ENCODE data around the gene CYP4F22. TPM values are rescaled to one million over a fixed set of nuclear protein-coding genes. Genes with fewer than 3 reads are reported as not detected.
A peak's percentile ranks its signal among the peaks of the same experiment; 100 is the strongest.

Gene CYP4F22
- polyA plus RNA-seq, 3 donors = 0.08 to 1.1 (median 0.33) TPM

DNA sequence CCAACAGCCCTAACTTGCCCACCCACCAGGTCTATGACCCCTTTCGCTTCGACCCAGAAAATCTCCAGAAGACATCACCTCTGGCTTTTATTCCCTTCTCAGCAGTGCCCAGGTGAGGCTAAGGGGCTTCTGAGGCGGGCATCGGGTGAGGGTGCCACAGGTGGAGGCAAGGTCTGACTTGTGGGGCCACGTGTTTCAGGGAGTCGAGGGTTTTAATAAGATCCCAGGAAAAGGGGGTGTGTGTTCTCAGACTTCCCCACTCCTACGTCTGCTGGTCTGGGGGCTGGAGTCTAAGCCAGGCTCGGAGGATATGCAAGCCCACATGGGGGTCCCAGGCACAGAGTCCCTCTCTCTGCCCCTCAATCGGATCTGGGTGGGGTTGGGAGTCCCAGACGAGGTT is 75.8 kb downstream of the CYP4F22 start:
- no peak for DNase-seq
- peaks cover 33% of the 10 kb centered on the region for H3K4me1 Mint-ChIP-seq
- Histone ChIP-seq H3K9me3 (replicated peaks in 1 of 2; ENCODE audit: control insufficient read depth in 1 of 2, insufficient read depth in 1 of 2, low read length in 2 of 2) (no peaks in the 10 kb centered on the region), H2AFZ (ENCODE audit: insufficient read depth, low read depth, low read length, poor library complexity, severe bottlenecking) (peak overlapping the region; percentile 54), H3K36me3 (replicated peaks in 1 of 2; ENCODE audit: control insufficient read depth in 1 of 2, insufficient read depth in 2 of 2, low read length in 2 of 2) (no peaks in the 10 kb centered on the region), H3K4me1 (ENCODE audit: control insufficient read depth in 1 of 2, insufficient read depth in 2 of 2, low read length in 2 of 2) (peaks cover 32 to 35% of the 10 kb centered on the region in 2 donors), H4K20me1 (ENCODE audit: insufficient read depth, low read length) (no peaks in the 10 kb centered on the region), H3K9ac (ENCODE audit: insufficient read depth, low read length, poor library complexity, severe bottlenecking) (no peak overlapping the region), H3K4me3 (replicated peaks in 1 of 3; ENCODE audit: low read depth in 2 of 3, low read length in 3 of 3) (no peak overlapping the region), H3K27ac (ENCODE audit: low read depth in 1 of 2, low read length in 2 of 2) (no peak overlapping the region), H3K79me2 (ENCODE audit: insufficient read depth, low read length) (no peaks in the 10 kb centered on the region), H3K27me3 (ENCODE audit: control insufficient read depth in 2 of 2, insufficient read depth in 2 of 2, low read length in 2 of 2) (peaks cover 0 to 7% of the 10 kb centered on the region in 2 donors), H3K4me2 (replicated peaks; ENCODE audit: extremely low read depth, low read length, poor library complexity, severe bottlenecking) (peak overlapping the region; percentile 52)
- 50% methylated on average over 4 of the region's 10 CpGs for WGBS (ENCODE audit: insufficient coverage)
- no peak overlapping the region for H3K27ac Mint-ChIP-seq
- intact Hi-C loops (cut with micrococcal nuclease) = no loop called here
- peaks cover 6 to 24% (median 24%) of the 10 kb centered on the region in 3 donors for H3K27me3 Mint-ChIP-seq (ENCODE audit: low read depth in 3 of 3)
- no peaks in the 10 kb centered on the region for H3K36me3 Mint-ChIP-seq
- TF ChIP-seq, protein P1, sequence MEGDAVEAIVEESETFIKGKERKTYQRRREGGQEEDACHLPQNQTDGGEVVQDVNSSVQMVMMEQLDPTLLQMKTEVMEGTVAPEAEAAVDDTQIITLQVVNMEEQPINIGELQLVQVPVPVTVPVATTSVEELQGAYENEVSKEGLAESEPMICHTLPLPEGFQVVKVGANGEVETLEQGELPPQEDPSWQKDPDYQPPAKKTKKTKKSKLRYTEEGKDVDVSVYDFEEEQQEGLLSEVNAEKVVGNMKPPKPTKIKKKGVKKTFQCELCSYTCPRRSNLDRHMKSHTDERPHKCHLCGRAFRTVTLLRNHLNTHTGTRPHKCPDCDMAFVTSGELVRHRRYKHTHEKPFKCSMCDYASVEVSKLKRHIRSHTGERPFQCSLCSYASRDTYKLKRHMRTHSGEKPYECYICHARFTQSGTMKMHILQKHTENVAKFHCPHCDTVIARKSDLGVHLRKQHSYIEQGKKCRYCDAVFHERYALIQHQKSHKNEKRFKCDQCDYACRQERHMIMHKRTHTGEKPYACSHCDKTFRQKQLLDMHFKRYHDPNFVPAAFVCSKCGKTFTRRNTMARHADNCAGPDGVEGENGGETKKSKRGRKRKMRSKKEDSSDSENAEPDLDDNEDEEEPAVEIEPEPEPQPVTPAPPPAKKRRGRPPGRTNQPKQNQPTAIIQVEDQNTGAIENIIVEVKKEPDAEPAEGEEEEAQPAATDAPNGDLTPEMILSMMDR (IDR thresholded peaks at IDR 0.05) = no peak
- H3K9me3 Mint-ChIP-seq = no peaks in the 10 kb centered on the region
- H3K4me3 Mint-ChIP-seq = peak overlapping the region in 1 of 2 donors; percentile 71

DNA sequence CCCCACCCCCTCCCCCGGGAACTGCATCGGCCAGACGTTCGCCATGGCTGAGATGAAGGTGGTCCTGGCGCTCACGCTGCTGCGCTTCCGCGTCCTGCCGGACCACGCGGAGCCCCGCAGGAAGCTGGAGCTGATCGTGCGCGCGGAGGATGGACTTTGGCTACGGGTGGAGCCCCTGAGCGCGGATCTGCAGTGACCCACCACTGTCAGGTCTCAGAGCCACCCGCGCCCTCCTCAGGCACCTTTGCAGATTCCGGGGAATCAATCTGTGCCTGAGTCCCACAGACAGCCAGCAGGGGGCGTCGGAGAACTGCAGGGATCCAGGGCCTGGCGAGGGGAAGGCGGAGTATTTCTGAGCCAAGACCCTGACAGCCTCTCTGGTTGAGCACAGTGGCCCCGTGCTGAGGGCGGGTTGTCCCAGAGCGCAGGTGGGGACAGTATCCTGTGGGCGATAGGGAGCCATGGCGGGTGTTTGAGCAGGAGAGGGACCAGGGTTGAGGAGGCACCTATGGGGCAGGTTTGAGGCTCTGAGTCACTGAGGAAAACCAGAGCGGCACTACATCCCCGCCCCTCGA is 76.3 kb downstream of the CYP4F22 start:
- TF ChIP-seq, protein P1 (IDR thresholded peaks at IDR 0.05) = peak; percentile 95
- no peaks in the 10 kb centered on the region for H3K36me3 Mint-ChIP-seq
- H3K4me1 ChIP-seq (ENCODE audit: control insufficient read depth in 1 of 2, insufficient read depth in 2 of 2, low read length in 2 of 2) = peaks cover 38 to 40% of the 10 kb centered on the region in 2 donors
- no peaks in the 10 kb centered on the region for H4K20me1 ChIP-seq (ENCODE audit: insufficient read depth, low read length)
- no peaks in the 10 kb centered on the region for H3K9me3 ChIP-seq (replicated peaks in 1 of 2; ENCODE audit: control insufficient read depth in 1 of 2, insufficient read depth in 1 of 2, low read length in 2 of 2)
- peak; percentile 62 to 74 (median 67) for DNase-seq
- H3K4me2 ChIP-seq (replicated peaks; ENCODE audit: extremely low read depth, low read length, poor library complexity, severe bottlenecking) = peak overlapping the region; percentile 52
- no peaks in the 10 kb centered on the region for H3K9me3 Mint-ChIP-seq
- peaks cover 37% of the 10 kb centered on the region for H3K4me1 Mint-ChIP-seq
- peaks cover 0 to 7% of the 10 kb centered on the region in 2 donors for H3K27me3 ChIP-seq (ENCODE audit: control insufficient read depth in 2 of 2, insufficient read depth in 2 of 2, low read length in 2 of 2)
- peak overlapping the region; percentile 59 to 71 for H3K4me3 Mint-ChIP-seq
- H3K79me2 ChIP-seq (ENCODE audit: insufficient read depth, low read length) = no peaks in the 10 kb centered on the region
- H3K4me3 ChIP-seq (replicated peaks in 1 of 3; ENCODE audit: low read depth in 2 of 3, low read length in 3 of 3) = peak overlapping the region in 1 of 3 experiments; percentile 7
- H3K27me3 Mint-ChIP-seq (ENCODE audit: low read depth in 3 of 3) = peaks cover 6 to 22% (median 21%) of the 10 kb centered on the region in 3 donors
- no peak overlapping the region for H3K27ac ChIP-seq (ENCODE audit: low read depth in 1 of 2, low read length in 2 of 2)
- peak overlapping the region in 1 of 7 donors; percentile 18 for H3K27ac Mint-ChIP-seq
- no peaks in the 10 kb centered on the region for H3K36me3 ChIP-seq (replicated peaks in 1 of 2; ENCODE audit: control insufficient read depth in 1 of 2, insufficient read depth in 2 of 2, low read length in 2 of 2)
- intact Hi-C loops (cut with micrococcal nuclease) = no loop called here
- 2% methylated on average over 31 of the region's 35 CpGs for WGBS (ENCODE audit: insufficient coverage)
- no peak overlapping the region for H3K9ac ChIP-seq (ENCODE audit: insufficient read depth, low read length, poor library complexity, severe bottlenecking)
- H2AFZ ChIP-seq (ENCODE audit: insufficient read depth, low read depth, low read length, poor library complexity, severe bottlenecking) = peak overlapping the region; percentile 54

Data from CD14-positive monocyte (primary cell).